ENCODE data around the gene ZNF530. TPM values are rescaled to one million over a fixed set of nuclear protein-coding genes. Genes with fewer than 3 reads are reported as not detected.

ZNF530 gene
- total RNA-seq (2014; rRNA removed; shearing (Covaris generic)): 7.5 and 15.1 TPM in 2 replicates

DNA sequence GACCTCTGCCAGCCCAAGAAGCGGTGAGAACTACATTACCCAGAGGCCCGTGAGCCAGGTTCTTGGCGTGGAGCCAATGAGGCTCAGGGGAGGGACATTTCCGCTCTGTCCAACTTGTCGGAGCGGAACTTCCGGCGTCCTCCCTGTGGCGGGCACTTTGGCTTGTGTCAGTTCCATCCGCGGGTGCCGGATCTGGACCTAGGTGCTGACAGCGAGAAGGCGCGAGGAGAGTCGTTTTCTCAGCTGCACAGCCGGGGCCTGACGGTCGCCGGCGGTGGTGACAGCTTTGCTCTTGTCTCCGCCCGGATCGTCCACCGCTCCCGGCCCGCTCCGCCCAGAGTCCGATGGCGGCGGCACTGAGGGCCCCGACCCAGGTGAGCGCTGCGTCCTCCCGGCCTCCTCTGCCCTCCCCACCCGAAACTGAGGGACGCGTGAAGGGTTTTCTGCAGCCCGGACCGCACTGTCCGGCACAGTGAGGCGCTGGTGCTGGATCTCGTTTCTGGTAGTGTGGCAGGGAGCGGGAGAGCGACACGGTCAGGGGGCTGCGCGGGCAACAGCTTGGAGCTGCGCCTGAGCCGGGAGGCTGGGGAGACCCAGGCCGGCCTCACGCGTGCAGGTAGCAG lies at the start of gene ZNF530:
TSS of gene ZNF530 (plus strand) at position 125 of the 623 bp plus-strand sequence. CDS start 4,461 bp downstream, outside the sequence.
- peak; percentile 96 for DNase-seq (ENCODE audit: low read depth)

DNA sequence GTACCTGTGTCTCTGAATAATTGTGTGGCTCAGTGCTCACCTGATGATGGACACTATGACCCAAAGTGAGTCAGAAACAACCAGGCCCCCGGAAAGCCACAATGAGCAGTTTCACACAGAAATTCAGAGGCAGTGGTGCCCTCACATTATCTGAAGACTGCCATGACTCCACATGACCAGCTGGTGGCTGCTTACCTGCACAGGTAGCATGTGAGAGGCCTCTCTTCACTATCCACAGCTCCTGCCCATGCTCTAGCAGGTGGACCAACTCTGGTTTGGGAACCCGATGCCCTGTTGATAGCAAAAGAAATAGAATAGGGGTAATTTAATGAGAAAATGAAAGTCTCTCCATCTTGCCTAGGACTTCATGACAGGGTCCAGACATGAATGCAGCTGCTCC lies 47.3 kb upstream of the ZNF530 start:
- DNase-seq (ENCODE audit: low read depth): no peak

DNA sequence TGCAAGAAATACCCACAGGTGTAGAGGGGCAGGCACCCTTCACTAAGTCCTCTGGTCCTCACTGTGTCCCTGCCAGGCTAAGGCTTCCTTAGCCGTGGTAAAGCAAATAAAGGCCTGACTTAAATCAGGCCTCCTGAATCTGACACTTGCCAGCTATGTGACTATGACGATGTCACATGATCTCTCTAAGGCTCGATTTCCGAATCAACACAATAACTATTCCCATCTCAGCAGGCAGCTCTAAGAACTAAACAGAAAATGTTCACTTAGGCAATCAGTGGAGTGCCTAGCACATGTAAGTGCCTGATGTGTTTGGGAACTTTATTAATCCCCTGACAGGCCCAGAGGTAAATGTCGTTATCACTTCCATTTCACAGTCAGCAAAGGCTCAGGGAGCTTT lies 42.0 kb upstream of the ZNF530 start:
- DNase-seq (ENCODE audit: low read depth): no peak

DNA sequence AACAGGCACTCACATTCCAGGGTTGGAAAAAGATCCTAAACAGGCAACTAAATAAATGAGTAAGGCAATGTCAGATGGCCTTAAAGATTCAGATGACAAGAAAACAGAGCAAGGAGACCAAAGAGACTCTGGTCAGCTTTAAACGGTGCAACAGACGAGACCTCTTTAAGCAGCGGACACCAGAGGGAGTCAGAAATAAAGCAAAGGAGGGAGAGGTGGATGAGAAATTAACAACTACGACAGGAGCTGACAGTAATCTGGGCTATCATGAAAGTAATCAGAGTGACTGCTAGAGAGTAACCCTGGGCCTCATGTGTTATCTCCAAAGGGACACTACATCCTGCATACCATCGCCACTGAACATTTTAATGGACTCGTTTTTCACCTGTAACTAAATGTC lies 41.2 kb upstream of the ZNF530 start:
- DNase-seq (ENCODE audit: low read depth): no peak

DNA sequence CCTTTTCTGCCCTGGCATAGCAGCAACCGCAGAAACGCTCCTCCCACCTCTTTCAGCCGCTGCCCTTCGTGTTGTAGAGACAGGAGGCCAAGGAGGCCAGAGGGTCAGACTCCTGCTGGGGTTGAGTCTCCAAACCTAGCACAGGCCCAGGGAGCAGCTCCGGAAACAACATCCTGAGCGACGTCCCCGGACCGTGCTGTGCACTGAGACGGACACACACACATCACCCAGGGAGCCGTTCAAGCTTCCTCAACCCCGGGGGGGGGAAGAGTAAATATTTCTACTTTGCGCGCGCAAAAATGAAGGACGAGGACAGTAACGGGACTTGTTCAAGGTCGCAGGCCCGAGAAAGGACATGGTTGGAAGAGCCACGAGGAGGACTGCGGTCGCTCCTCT lies 40.7 kb upstream of the ZNF530 start:
- DNase-seq (ENCODE audit: low read depth): peak; percentile 49

DNA sequence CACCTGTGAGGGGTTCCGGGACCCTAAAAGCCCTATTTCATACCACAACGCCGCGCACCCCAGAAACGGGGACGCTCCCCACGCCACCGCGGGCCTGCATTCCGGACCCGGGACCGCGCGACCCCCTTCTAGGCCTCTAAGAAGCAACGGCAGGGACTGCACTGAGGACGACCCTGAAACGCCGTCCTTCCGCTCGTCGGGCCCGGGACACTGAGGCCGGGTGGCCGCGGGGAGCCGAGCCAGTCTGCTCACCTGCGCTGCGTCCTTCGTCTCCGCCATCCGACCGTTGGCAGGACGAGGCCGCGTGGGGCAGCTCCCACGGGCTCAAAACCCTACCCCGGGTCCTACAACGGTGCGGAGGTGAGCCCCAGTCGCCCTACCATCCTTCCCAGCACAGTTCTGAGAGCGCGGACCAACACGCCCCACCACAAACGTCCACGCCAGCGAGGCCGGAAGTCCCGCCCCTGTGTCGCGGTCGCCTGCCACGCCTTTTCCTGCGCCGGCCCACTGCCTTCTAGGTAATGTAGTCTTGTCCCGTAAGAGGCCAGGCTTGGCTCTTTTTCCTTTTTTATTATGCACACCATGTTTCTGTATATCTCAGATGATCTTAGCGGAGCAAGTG lies 40.2 kb upstream of the ZNF530 start, which contains the start of gene ZNF550:
TSS of gene ZNF550 (minus strand) at position 460 of the 622 bp plus-strand sequence. CDS start at position 279, 181 bp downstream.
- DNase-seq (ENCODE audit: low read depth): peak; percentile 95

DNA sequence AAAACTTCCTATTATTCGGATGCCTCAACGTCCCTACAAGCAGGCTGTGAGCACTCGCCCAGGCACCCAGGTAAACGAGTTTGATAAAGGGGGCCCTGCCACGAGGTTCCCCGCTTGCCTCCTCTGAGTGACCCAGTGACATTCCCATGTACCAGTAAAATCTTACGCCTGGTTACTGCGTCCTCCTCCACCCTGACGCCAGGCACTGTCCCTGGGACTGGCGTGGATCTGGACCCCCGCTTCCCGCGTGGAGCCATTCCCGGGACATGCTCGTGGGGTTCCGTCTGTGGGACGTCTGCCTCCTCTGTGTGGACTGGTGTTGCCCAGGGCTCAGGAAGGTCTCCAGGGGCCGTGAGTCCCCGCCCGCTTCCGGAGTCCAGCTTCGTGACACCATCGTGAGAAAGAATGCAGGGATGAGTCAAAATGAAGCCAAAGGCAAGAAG lies 39.6 kb upstream of the ZNF530 start:
- peak; percentile 92 for DNase-seq (ENCODE audit: low read depth)

DNA sequence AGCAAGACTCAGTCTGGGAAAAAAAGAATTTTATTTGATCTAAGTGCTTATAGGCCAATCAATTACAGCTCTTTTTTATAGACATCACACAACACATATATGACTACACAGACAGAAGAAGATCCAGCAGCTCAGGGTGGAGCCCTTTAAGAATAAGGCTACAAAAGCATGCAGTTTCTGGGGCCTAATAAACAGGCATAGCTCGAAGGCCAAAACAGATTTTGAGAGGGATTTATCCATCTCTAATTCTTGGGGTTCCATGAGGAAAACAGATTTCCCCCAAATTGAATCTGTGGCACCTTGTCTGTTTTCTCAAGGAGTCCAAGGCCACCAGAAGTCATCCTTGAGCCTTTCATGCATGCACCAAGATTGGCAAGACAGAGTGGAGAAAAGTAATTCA lies 36.1 kb upstream of the ZNF530 start:
- DNase-seq (ENCODE audit: low read depth): no peak

DNA sequence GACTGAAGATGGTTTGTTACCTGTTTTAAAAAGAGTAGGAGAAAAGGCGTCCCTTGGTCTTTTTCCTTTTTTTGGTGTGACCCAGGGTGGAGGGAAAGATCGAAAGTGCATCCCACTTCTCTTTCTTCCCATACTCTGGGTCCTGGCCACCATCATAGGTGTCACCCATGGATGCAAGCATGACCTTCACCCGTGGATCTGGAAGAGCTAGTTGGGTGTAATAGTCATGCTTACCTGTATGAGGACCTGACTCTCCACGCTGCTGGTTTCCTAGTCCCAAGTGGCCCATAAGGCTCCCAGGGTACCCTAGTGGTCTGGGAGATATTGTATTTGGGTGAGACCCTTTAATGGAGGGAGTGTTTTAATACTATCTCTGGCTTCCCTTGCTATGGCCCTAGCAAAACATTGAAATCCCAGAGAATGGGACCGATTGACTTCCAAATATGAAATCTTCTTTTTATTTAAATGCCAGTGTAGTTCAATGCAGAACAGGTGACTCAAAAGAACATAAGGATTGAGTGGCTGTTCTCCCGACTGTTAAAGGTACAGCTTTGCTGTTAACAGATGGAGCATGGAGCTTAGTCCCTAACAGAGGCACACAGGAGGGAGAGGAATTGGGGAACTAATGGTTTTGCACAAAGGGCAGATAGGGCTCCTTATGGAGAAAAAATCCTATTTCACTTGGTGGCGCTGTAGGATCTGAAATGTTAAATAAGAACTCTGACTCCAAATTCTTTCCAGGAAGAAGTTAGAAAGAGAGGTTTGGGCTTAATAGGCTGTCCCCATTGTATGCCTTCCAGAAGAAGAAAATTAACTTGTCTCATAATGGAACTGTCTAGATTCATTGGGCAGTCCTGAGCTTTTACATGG lies 33.1 kb upstream of the ZNF530 start:
- no peak for DNase-seq (ENCODE audit: low read depth)

DNA sequence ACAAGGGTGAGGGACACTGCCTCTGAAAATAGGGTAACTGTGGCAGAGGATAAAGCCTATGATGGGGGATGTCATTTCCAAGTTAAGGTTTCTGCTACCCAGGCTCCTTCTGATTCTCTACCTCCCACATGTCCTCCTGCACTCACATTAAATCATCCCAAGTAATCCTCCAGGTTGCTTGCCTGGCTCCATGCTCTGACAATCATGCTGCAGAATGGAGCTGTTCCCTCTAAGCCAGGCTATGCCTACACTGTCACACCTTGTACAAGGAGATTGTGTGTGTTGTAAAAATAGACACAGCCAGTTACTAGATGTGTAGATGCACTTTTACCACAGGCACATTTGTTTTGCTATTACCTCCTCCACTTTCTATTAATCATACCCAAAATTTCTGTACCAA lies 29.0 kb upstream of the ZNF530 start:
- DNase-seq (ENCODE audit: low read depth): no peak

DNA sequence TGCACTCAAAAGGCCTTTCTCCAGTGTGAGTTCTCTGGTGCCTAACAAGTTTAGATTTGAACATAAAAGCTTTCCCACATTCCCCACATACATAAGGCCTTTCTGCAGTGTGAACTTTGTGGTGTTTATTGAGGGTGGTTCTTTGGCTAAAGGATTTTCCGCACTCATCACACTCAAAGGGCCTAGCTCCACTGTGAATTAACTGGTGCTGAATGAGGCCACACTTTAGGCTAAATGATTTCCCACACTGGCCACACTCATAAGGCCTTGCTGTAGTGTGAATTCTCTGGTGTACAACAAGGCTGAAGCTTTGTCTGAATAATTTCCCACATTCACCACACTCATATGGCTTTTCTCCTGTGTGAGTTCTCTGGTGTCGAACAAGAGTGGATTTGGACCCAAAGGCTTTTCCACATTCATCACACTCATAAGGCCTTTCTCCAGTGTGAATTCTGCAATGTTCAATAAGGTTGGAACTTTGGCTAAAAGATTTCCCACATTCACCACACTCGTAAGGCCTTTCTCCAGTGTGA lies 27.2 kb upstream of the ZNF530 start:
- no peak for DNase-seq (ENCODE audit: low read depth)

DNA sequence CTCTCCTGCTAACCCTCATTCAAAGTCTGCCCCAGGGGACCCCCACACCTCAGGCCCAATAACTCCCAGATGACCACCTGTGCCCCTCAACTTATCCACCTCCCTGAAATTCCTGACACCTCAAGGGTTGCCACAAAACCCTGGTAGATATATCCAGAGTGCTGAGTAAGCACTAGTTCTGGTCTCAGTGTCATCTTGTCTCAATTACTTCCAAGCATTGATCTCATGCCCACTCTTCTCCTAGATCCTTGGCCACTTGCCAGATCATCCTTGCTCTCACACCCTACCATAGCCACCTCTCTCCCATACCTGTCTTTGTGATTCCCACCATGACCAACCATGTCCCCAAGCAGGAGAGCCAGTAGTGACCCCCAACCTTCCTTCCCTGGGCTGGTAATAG lies 23.0 kb upstream of the ZNF530 start:
- no peak for DNase-seq (ENCODE audit: low read depth)

DNA sequence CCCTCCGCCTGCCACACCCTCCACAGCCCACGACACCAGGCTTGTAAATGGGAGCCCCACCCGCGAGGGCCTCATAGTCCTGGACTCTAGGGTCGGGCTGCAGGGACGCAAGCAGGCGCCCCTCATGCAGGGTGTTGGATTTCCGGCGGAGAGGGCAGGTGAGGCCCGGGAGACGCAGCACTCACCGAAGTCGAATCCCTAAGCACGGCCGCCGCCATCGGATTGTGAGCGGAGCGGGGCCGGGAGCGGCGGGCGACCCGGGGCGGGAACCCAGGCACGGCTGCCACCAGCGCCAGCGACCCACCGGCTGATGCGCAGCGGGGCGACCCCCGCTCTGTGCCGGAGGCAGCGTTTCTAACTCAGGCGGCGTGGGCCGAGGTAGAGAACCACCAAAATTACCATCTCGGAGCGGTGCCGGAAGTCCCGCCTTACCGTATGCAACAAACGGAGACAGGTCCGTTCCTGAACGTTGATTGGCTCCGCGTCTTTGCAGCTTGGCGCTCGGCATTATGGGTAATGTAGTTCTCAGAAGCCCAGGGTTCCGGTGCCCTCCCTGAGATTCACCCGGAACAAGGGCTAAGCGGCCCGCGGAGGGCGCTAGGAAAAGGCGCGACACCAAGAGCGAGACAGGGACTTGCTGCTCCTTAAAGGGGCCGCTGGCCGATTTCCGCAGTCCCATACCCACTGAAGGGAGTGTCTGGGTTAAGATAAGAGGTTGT lies 21.0 kb upstream of the ZNF530 start, which contains the start of gene ZNF416:
TSS of gene ZNF416 (minus strand) at position 425 of the 719 bp plus-strand sequence. CDS start at position 218, 207 bp downstream.
- DNase-seq (ENCODE audit: low read depth): peak; percentile 98

DNA sequence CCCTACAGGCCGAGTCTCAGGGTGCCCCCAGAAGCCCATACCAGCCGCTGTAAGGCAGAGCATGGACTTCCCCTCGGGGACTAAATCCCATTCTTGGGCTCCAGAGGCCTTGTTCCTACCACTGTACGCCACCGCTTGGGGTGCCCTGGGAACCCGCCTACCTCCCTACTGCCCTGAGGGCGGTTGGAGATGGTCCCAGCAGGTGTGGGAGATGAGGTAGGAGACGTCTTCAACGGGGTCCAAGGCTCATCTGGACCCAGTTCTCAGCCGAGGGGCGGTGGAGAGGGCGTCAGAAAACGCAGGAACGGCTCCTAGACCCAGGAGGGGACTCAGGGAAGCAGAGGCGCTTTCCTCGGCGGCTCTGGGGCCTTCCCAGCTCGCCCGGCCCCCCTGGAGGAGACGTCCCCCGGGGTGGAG lies 16.6 kb upstream of the ZNF530 start:
- no peak for DNase-seq (ENCODE audit: low read depth)

DNA sequence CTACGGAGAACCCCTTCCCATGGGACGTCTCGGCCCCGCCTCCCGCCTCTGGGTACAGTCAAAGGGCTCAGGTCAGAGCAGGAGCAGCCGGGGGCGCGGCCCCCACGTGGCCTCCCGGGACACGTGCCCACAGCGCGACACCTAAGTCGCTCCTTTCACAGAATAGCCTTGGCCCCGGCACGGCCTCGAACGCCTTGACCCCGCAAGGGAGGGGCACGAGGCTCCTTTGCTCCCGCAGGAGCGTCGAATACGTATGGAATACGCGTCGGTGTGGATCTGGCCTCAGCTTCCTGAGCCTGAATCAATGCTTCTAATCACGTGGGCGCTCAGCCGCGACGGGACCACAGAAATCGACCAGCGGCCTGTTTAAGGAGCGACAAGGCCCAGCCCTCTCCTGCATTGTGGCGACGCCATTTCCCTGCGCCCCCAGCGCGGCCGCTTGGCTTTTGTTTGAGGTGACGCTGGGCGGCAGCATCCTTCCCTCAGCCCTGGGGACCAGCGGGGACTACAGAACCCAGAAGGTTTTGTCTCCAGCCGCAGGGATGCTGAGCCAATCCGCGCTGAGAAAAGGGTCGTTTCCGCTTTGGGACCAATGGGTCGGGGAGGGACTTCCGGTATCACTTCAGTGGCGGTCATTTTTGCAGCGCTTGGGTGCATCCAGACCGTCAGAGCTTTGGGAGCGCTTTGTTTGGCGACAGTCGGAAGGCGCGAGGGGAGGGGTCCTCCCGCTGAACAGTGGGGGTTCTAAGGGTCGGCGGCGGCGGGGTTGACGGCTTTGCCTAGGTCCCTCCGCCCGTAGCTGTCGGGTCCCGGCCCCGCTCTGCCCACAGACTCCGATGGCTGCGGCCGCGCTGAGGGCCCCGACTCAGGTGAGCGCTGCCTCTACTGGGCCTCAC lies 15.9 kb upstream of the ZNF530 start, which contains the start of gene ZIK1:
TSS of gene ZIK1 (plus strand) at position 625 of the 896 bp plus-strand sequence. CDS start at position 837, 212 bp downstream.
- peak; percentile 96 for DNase-seq (ENCODE audit: low read depth)

DNA sequence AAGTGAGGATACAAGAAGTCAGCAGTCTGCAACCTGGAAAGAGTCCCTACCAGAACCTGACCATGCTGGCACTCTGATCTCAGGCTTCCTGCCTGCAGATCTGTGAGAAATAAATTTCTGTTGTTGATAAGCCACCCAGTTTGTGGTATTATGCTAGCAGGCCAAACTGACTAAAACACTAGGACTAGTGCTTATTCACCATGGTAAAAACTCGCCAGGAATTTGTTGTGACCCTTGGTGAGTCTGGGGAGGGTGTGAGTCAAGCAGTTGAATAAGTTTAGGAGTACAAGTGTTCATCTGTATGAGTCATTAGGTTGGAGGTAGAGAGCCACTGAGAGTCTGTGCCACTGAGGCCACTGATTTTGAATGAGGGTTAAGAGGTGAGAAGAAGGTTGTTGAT lies 12.2 kb upstream of the ZNF530 start:
- DNase-seq (ENCODE audit: low read depth): peak; percentile 72

DNA sequence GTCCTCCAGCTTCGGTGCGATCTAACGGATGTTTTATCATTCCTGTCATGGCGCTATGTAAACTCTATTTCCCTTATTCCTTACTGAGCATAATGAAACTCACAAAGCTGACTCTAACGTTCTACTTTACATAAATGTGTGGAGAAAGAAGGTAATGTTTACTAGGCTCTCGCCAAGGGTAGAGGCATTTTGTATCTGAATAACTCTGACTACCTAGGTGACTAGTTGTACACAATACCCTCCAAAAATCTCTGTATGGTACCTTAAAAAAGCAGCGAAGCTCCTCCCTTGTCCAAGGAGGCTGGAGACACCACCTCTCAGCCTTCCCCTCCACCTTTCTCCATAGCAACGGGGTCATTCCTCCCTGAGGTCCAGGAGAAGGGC lies 316 bp upstream of the ZNF530 start:
- no peak for DNase-seq (ENCODE audit: low read depth)

DNA sequence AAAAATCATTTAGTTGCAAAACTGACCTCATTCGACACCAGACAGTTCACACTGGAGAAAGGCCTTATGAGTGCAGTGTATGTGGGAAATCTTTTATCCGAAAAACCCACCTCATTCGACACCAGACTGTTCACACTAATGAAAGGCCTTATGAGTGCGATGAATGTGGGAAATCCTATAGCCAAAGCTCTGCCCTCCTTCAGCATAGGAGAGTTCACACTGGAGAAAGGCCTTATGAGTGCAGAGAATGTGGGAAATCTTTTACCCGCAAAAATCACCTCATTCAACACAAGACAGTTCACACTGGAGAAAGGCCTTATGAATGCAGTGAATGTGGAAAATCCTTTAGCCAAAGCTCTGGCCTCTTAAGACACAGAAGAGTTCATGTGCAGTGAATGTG lies 7.2 kb downstream of the ZNF530 start:
- no peak for DNase-seq (ENCODE audit: low read depth)

DNA sequence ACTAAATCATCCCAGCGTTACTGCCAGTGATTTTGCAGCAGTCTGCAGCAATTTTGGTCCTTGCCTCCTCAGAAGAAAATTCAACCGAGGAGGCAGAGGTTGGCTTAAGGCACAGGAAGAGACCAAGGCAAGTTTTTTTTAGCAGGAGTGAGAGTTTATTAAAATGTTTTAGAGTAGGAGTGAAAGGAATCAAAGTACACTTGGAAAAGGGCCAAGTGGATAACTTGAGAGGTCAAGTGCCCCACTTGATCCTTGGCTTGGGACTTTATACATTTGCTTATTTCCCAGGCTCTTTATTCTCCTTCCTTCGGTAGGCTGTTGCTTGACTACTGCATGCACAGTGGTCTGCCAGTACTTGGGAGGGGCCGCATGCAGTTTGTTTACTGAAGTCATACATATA lies 11.4 kb downstream of the ZNF530 start:
- no peak for DNase-seq (ENCODE audit: low read depth)
